Osteocyte (in vitro differentiated cells): Measurements from ENCODE around the gene PRR12. TPM values are rescaled to one million over a fixed set of nuclear protein-coding genes. Genes with fewer than 3 reads are reported as not detected.

Experiments used
- DNase-seq: peaks from one replicate; pipeline ENCODE4 v3.0.0; 2021; ENCODE audit warnings: mixed read lengths; ENCODE audit not compliant: unreplicated experiment; ENCODE audit errors: extremely low spot score
- H3K27ac Mint-ChIP-seq: one replicate; pipeline ENCODE4 v1.8.0; 2021; ENCODE audit warnings: mild to moderate bottlenecking, mixed read lengths; ENCODE audit not compliant: unreplicated experiment
- H3K27me3 Mint-ChIP-seq: one replicate; pipeline ENCODE4 v1.8.0; 2021; ENCODE audit warnings: mixed read lengths; ENCODE audit not compliant: unreplicated experiment
- H3K36me3 Mint-ChIP-seq: one replicate; pipeline ENCODE4 v1.8.0; 2021; ENCODE audit warnings: mixed read lengths; ENCODE audit not compliant: unreplicated experiment
- H3K4me1 Mint-ChIP-seq: one replicate; pipeline ENCODE4 v1.8.0; 2021; ENCODE audit warnings: mixed read lengths; ENCODE audit not compliant: unreplicated experiment
- H3K4me3 Mint-ChIP-seq: one replicate; pipeline ENCODE4 v1.8.0; 2021; ENCODE audit warnings: mild to moderate bottlenecking, moderate library complexity, mixed read lengths; ENCODE audit not compliant: unreplicated experiment
- H3K9me3 Mint-ChIP-seq: one replicate; pipeline ENCODE4 v1.8.0; 2021; ENCODE audit warnings: mixed read lengths; ENCODE audit not compliant: unreplicated experiment
- CTCF ChIP-seq: fragments of 200-600 bp; sonication (generic); IDR thresholded peaks from 2 replicates; pipeline ENCODE4 v1.5.0; 2021; ENCODE audit warnings: antibody characterized with exemption, mild to moderate bottlenecking, moderate library complexity
- total RNA-seq: library from RNA; stranded (reverse); gene quantifications from 2 replicates; pipeline ENCODE4 v1.2.1, GENCODE V29; 2021

PRR12 gene
- total RNA-seq, 1 donor from 2014 or later: 31.6 TPM

GRCh38 chr19:49595819-49596404 is 4.9 kb downstream of the PRR12 start:
- no peak overlapping the region for H3K4me3 Mint-ChIP-seq
- H3K36me3 Mint-ChIP-seq: peaks cover 18% of the 10 kb centered on the region
- H3K4me1 Mint-ChIP-seq: peaks cover 19% of the 10 kb centered on the region
- H3K27me3 Mint-ChIP-seq: no peaks in the 10 kb centered on the region
- no peak for TF ChIP-seq CTCF
- no peak overlapping the region for H3K27ac Mint-ChIP-seq
- no peaks in the 10 kb centered on the region for H3K9me3 Mint-ChIP-seq
- no peak for DNase-seq

GRCh38 chr19:49596407-49596806 is 5.4 kb downstream of the PRR12 start:
- H3K27me3 Mint-ChIP-seq: no peaks in the 10 kb centered on the region
- no peak for DNase-seq
- no peak for TF ChIP-seq CTCF
- H3K9me3 Mint-ChIP-seq: no peaks in the 10 kb centered on the region
- H3K4me1 Mint-ChIP-seq: peaks cover 19% of the 10 kb centered on the region
- H3K36me3 Mint-ChIP-seq: peaks cover 22% of the 10 kb centered on the region
- no peak overlapping the region for H3K27ac Mint-ChIP-seq
- H3K4me3 Mint-ChIP-seq: no peak overlapping the region

- Mint-ChIP-seq H3K27me3 (no peaks in the 10 kb centered on the region), H3K4me1 (peaks cover 19% of the 10 kb centered on the region), H3K36me3 (peaks cover 25% of the 10 kb centered on the region), H3K9me3 (no peaks in the 10 kb centered on the region), H3K4me3 (no peak overlapping the region), H3K27ac (no peak overlapping the region)
- no peak for TF ChIP-seq CTCF
- no peak for DNase-seq
Observed at GRCh38 chr19:49596954-49597702, 6.1 kb downstream of the PRR12 start.

- no peak overlapping the region for H3K27ac Mint-ChIP-seq
- no peak overlapping the region for H3K4me3 Mint-ChIP-seq
- no peak for DNase-seq
- H3K36me3 Mint-ChIP-seq: peaks cover 27% of the 10 kb centered on the region
- H3K27me3 Mint-ChIP-seq: no peaks in the 10 kb centered on the region
- no peaks in the 10 kb centered on the region for H3K9me3 Mint-ChIP-seq
- peaks cover 14% of the 10 kb centered on the region for H3K4me1 Mint-ChIP-seq
- TF ChIP-seq CTCF: no peak
Observed at GRCh38 chr19:49597703-49597974, 6.7 kb downstream of the PRR12 start.

- no peaks in the 10 kb centered on the region for H3K9me3 Mint-ChIP-seq
- H3K4me3 Mint-ChIP-seq: no peak overlapping the region
- no peak overlapping the region for H3K27ac Mint-ChIP-seq
- H3K36me3 Mint-ChIP-seq: peaks cover 29% of the 10 kb centered on the region
- H3K27me3 Mint-ChIP-seq: no peaks in the 10 kb centered on the region
- DNase-seq: no peak
- TF ChIP-seq CTCF: no peak
- no peaks in the 10 kb centered on the region for H3K4me1 Mint-ChIP-seq
Observed at GRCh38 chr19:49599378-49600295, 8.7 kb downstream of the PRR12 start.
